BLaER1 (cell line): ENCODE measurements around the gene PCK2.

ENCODE experiments used
- H3K27ac ChIP-seq: shearing (Covaris generic); formaldehyde crosslinking; 2 replicates; pipeline ENCODE4 v1.8.1; 2022
- H3K27me3 ChIP-seq: shearing (Covaris generic); formaldehyde crosslinking; 2 replicates; pipeline ENCODE4 v1.8.1; 2022
- H3K36me3 ChIP-seq: shearing (Covaris generic); formaldehyde crosslinking; 2 replicates; pipeline ENCODE4 v1.8.1; 2022
- H3K4me1 ChIP-seq: shearing (Covaris generic); formaldehyde crosslinking; 2 replicates; pipeline ENCODE4 v1.8.1; 2022
- H3K4me2 ChIP-seq: shearing (Covaris generic); formaldehyde crosslinking; 2 replicates; pipeline ENCODE4 v1.8.1; 2022
- H3K4me3 ChIP-seq: shearing (Covaris generic); formaldehyde crosslinking; 2 replicates; pipeline ENCODE4 v1.8.1; 2022
- H3K9ac ChIP-seq: shearing (Covaris generic); formaldehyde crosslinking; 2 replicates; pipeline ENCODE4 v1.8.1; 2022
- H3K9me3 ChIP-seq: shearing (Covaris generic); formaldehyde crosslinking; 2 replicates; pipeline ENCODE4 v1.8.1; 2022
- H4K20me1 ChIP-seq: shearing (Covaris generic); formaldehyde crosslinking; 2 replicates; pipeline ENCODE4 v1.8.1; 2022
- Cebpa-rat ChIP-seq: shearing (Covaris generic); IDR thresholded peaks from 2 replicates; pipeline ENCODE4 v1.8.1; 2022

The PCK2 gene

DNA sequence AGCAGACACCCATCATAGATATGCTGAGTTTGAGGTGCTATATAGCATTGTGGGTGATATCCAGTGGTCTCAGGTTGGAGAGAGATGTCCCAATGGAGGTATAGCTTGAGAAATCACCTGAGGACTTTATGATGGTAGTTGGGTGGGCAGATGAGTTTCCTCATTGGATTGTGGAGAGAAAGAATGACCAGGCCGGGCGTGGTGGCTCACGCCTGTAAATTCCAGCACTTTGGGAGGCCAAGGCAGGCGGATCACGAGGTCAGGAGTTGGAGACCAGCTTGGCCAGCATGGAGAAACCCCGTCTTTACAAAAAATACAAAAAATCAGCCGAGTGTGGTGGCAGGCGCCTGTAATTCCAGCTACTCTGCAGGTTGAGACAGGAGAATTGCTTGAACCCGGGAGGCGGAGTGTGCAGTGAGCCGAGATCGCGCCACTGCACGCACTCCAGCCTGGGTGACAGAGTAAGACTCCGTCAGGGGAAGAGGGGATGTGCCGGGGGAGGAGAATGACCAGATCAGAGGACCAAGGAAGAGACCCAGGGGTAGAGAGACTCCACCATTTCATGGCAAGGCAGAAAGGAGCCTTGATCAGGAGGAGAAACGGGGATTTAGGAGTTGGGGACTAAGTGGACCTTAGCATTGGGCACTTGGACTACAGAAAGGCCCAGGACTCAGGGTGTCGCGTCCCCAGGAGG is 757 bp upstream of the PCK2 start:
- H3K4me2 ChIP-seq, result peak overlapping the region; percentile 95
- H3K27ac ChIP-seq, result peak overlapping the region; percentile 98
- no peak for TF ChIP-seq Cebpa-rat
- H3K27me3 ChIP-seq, result no peaks in the 10 kb centered on the region
- no peaks in the 10 kb centered on the region for H4K20me1 ChIP-seq
- H3K9ac ChIP-seq, result peak overlapping the region; percentile 95
- H3K36me3 ChIP-seq, result peaks cover 20% of the 10 kb centered on the region
- H3K9me3 ChIP-seq, result no peaks in the 10 kb centered on the region
- H3K4me1 ChIP-seq, result peaks cover 52% of the 10 kb centered on the region
- peak overlapping the region; percentile 82 for H3K4me3 ChIP-seq

DNA sequence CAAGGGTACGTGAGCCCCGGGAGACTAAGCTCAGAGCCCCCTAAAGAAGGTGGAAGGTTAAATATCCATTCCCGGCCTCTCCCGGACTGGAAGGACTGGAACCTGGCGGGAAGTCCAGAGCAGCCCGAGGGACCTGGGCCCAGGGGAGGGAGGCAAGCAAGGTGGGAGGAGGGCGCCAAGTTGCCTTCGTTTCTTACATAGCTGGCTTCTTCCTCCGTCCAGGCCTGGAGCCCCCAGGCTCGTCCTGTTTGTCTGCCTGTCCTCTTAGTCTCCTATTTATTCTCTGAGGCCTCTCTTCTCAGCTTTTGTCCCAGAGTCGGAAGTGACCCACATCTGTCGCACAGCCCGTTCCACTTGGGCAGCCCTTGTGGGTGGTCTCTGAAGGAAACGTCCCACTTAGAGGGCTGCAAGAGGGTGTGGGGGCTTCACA is 745 bp downstream of the PCK2 start:
- Histone ChIP-seq H4K20me1 (no peaks in the 10 kb centered on the region), H3K27ac (peak overlapping the region; percentile 98), H3K4me3 (peak overlapping the region; percentile 82), H3K4me1 (peaks cover 52% of the 10 kb centered on the region), H3K27me3 (no peaks in the 10 kb centered on the region), H3K36me3 (peaks cover 35% of the 10 kb centered on the region), H3K4me2 (peak overlapping the region; percentile 95), H3K9ac (peak overlapping the region; percentile 95), H3K9me3 (no peaks in the 10 kb centered on the region)
- no peak for TF ChIP-seq Cebpa-rat

DNA sequence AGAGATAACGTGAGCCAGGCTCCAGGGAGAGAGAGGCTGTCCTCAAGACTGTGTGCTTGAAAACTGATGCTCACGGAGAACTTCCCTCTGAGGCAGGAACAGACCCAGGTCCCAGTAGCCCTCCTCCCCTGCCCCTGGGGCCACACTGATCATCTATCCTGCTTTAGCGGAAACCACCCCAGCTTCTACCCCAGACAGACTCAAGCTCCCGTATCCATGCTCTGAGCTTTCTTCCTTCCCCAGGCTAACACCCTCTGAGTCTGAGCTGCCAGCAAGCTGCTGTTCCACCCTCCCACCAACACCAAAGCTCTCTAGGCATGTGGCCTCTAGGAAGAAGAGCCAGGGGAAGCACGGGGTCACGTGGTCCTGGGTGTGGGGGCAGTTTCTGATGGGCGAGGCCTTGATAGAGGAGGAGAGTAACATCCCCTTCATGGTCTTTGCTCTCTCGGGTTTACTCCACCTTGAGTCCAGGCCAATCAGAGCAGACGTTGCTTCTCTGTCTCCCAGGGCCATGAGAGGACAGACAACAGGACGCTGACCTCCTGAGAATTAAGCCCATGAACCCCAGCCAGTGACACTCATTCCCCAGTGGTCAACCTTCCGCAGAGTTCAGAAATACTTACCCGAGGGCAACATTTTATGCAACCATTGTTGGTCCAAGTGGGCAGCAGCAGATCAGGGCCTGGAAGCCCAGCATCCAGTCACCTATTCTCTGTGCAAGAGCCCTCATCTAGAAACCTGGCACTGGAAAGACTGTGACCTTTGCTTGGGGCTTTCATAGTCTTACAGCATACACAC is 1.4 kb downstream of the PCK2 start:
- no peak for TF ChIP-seq Cebpa-rat
- H3K27me3 ChIP-seq, result no peaks in the 10 kb centered on the region
- peak overlapping the region; percentile 95 for H3K4me2 ChIP-seq
- H4K20me1 ChIP-seq, result no peaks in the 10 kb centered on the region
- H3K36me3 ChIP-seq, result peaks cover 41% of the 10 kb centered on the region
- H3K4me1 ChIP-seq, result peaks cover 47% of the 10 kb centered on the region
- H3K27ac ChIP-seq, result peak overlapping the region; percentile 98
- H3K9ac ChIP-seq, result peak overlapping the region; percentile 95
- peak overlapping the region; percentile 82 for H3K4me3 ChIP-seq
- no peaks in the 10 kb centered on the region for H3K9me3 ChIP-seq

DNA sequence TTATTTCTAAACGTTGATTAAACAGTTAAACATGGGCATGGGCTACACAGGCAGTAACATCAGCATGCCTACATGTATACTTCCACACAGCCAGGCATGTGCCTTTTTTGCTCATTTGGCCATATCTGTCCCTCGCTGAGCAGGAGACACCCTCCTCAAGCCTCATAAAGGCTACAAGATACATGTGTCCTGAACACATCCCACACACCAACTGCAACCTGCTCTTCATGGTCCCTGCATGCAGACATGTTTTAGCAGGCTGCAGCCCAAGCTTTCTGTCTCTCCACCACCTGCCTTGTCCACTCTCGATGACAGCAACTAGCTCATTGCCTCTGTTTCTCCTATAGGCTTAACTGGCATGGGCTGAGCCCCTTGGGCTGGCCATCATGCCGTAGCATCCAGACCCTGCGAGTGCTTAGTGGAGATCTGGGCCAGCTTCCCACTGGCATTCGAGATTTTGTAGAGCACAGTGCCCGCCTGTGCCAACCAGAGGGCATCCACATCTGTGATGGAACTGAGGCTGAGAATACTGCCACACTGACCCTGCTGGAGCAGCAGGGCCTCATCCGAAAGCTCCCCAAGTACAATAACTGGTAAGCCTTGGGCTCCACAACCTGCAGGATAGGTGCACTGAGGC is 2.6 kb downstream of the PCK2 start:
- Histone ChIP-seq H3K9me3 (no peaks in the 10 kb centered on the region), H3K4me2 (peak overlapping the region; percentile 95; the same call in 1 of the 2 replicates), H3K4me1 (peaks cover 41% of the 10 kb centered on the region), H3K9ac (no peak overlapping the region), H3K4me3 (no peak overlapping the region), H4K20me1 (no peaks in the 10 kb centered on the region), H3K36me3 (peaks cover 53% of the 10 kb centered on the region), H3K27me3 (no peaks in the 10 kb centered on the region), H3K27ac (no peak overlapping the region)
- TF ChIP-seq Cebpa-rat, result no peak

DNA sequence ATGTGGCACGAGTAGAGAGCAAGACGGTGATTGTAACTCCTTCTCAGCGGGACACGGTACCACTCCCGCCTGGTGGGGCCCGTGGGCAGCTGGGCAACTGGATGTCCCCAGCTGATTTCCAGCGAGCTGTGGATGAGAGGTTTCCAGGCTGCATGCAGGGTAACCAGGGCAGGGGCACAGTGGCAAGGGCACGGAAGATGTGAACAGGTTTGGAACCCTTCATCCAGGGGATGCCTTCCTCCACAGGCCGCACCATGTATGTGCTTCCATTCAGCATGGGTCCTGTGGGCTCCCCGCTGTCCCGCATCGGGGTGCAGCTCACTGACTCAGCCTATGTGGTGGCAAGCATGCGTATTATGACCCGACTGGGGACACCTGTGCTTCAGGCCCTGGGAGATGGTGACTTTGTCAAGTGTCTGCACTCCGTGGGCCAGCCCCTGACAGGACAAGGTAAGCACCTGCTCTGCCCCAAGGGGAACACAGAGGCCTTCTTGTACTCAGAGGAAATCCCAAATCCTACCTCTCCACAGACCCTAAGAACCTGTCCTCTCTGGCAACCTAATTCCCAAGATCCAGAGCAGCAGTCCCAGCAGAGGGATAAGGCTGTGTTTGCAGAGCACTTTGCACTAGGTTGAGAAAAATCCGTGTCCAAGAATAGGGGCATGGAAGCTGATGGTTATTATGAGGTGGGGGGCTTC is 4.3 kb downstream of the PCK2 start:
- no peak for TF ChIP-seq Cebpa-rat
- Histone ChIP-seq H3K36me3 (peaks cover 70% of the 10 kb centered on the region), H4K20me1 (no peaks in the 10 kb centered on the region), H3K27me3 (no peaks in the 10 kb centered on the region), H3K4me1 (peaks cover 26% of the 10 kb centered on the region), H3K27ac (no peak overlapping the region), H3K9me3 (peaks cover 10% of the 10 kb centered on the region), H3K9ac (no peak overlapping the region), H3K4me3 (no peak overlapping the region), H3K4me2 (no peak overlapping the region)

DNA sequence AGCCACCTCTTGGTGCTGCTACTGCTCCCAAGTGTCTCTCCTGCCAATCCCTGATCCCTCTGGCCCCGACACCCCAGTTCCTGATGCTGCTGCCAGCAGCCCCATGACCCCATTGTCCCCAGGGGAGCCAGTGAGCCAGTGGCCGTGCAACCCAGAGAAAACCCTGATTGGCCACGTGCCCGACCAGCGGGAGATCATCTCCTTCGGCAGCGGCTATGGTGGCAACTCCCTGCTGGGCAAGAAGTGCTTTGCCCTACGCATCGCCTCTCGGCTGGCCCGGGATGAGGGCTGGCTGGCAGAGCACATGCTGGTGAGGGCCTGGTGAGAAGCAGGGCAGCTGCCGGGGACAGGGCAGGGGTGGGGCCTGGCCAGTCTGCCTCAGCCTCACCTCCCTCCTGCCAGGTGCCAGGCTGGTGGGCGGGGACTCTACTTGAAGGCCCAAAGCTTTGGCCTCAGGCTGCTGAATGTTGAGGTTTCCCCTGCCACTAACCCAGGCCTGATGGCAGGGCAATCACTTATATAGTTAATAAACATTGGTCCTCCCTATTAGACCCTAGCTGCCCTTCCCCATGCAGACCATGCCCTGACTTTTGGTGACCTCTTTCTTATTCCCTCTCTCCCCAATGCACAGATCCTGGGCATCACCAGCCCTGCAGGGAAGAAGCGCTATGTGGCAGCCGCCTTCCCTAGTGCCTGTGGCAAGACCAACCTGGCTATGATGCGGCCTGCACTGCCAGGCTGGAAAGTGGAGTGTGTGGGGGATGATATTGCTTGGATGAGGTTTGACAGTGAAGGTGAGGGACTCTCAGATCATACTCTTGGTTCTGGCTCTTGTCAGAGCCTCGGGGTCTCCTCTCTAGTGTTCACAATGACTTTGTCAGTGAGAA is 5.1 kb downstream of the PCK2 start:
- Histone ChIP-seq H3K27ac (no peak overlapping the region), H3K36me3 (peaks cover 78% of the 10 kb centered on the region), H4K20me1 (no peaks in the 10 kb centered on the region), H3K27me3 (no peaks in the 10 kb centered on the region), H3K4me1 (peaks cover 22% of the 10 kb centered on the region), H3K4me3 (no peak overlapping the region), H3K9me3 (peaks cover 18% of the 10 kb centered on the region), H3K9ac (no peak overlapping the region), H3K4me2 (no peak overlapping the region)
- TF ChIP-seq Cebpa-rat, result no peak

DNA sequence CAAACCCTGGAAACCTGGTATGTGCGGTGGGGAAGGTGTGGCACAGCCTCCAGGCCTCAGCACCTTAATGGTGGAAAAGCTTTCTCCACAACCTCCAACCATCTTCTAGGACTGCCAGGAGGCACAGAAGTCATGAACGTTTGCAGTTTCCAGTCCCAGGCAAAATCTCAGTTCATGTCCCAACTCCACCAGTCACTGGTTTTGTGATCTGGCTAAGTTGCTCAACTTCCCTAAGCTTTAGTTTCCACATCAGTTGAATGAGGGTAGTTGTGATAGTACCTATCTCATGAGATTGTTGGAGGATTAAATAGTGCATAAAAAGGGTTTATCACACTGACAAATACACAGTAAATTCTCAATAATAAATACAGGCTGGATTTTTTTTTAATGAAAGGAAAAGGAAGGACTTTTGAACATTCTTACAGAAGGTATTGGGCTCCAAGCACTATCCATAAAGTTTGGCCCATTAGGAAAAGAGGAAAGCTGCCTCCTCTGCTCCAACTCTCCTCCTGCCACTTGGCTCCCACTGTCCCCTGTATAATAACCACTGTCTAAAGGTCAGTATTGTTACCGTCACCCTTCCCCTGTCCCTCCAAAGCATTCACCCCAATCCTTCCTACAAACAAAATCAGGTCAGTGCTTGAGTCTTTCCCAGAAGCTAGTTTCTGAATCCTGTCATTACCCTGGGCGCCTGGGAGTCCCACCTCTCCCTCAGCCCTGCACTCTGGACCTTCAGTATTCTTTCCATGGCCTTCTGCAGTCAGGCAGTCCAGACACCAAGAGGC is 6.3 kb downstream of the PCK2 start:
- TF ChIP-seq Cebpa-rat, result no peak
- H3K4me1 ChIP-seq, result peaks cover 17% of the 10 kb centered on the region
- peaks cover 91% of the 10 kb centered on the region for H3K36me3 ChIP-seq
- H4K20me1 ChIP-seq, result no peaks in the 10 kb centered on the region
- no peaks in the 10 kb centered on the region for H3K27me3 ChIP-seq
- H3K9me3 ChIP-seq, result peaks cover 29% of the 10 kb centered on the region
- no peak overlapping the region for H3K4me3 ChIP-seq
- H3K9ac ChIP-seq, result no peak overlapping the region
- H3K27ac ChIP-seq, result no peak overlapping the region
- no peak overlapping the region for H3K4me2 ChIP-seq

DNA sequence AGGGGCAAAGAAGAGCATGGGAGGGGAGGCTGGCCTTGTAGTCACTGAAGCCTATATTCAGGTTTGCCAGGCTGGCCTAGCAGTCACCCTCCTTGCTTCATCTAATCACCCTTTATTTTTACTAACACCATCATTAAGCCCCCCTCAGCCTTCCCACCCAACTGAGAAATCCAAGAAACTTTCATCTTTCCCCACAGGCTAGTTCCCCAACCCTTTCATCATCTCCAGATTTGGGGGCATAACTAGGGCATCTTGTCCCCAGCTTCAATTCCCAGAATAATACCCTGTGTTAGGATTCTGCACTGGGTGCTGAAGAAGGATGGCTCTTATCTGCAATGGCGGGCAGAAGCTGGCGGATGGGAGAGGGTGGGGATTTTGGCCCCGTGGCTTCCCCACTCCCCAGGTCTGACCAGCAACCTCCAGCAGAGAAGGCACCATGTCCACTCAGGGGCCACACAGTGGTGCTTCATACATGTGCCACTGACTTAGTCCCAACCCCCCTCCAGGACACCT is 6.9 kb downstream of the PCK2 start:
- Histone ChIP-seq H4K20me1 (no peaks in the 10 kb centered on the region), H3K27me3 (no peaks in the 10 kb centered on the region), H3K4me2 (no peak overlapping the region), H3K9ac (no peak overlapping the region), H3K4me1 (peaks cover 10% of the 10 kb centered on the region), H3K36me3 (peaks cover 91% of the 10 kb centered on the region), H3K9me3 (peaks cover 29% of the 10 kb centered on the region), H3K4me3 (no peak overlapping the region), H3K27ac (no peak overlapping the region)
- no peak for TF ChIP-seq Cebpa-rat
